Endothelial cell of umbilical vein (primary cell): Measurements from ENCODE around the gene SCO2. TPM values are rescaled to one million over a fixed set of nuclear protein-coding genes. Genes with fewer than 3 reads are reported as not detected.

Experiments used
- BruUV-seq: library from RNA; stranded (reverse); fragments of 400-500 nt; replicated peaks from 2 replicates; lab custom pipeline; 2021; lab: Mats Ljungman, UMichigan
- CTCF ChIA-PET: fragments of 300-600, 350-600 bp; sonication (Branson Sonifier 250); formaldehyde crosslinking; loops from one replicate; lab custom pipeline; 2021; ENCODE audit warnings: antibody characterized with exemption, inconsistent platforms; lab: Charles Lee
- POLR2A ChIA-PET: fragments of 300-600, 350-600 bp; sonication (Branson Sonifier 250); formaldehyde crosslinking; loops from one replicate; lab custom pipeline; 2021; ENCODE audit warnings: antibody characterized with exemption, inconsistent platforms; lab: Charles Lee
- DNase-seq: peaks from one replicate; pipeline ENCODE4 v3.0.0-alpha.2; 2011; ENCODE audit warnings: low read depth, low spot score
- FAIRE-seq: peaks from 2 replicates; lab custom pipeline; 2011; peaks lifted over from hg19 to GRCh38; lab: Jason Lieb, UNC
- H2AFZ ChIP-seq: 2 replicates; pipeline ENCODE4 v1.6.0; 2012; ENCODE audit warnings: low read depth, low read length, control low read depth, inconsistent platforms
- H3K27ac ChIP-seq: 2 replicates; pipeline ENCODE4 v1.5.1; 2011; ENCODE audit warnings: low read depth, mild to moderate bottlenecking, control low read depth, low read length, moderate library complexity; ENCODE audit not compliant: insufficient read depth
- H3K27me3 ChIP-seq, 2 experiments: 2 replicates each; pipeline versions ENCODE4 v1.6.0 to v1.6.1; 2011; ENCODE audit warnings: low read length in 2 of 2, mixed read lengths in 1 of 2; ENCODE audit not compliant: control insufficient read depth in 2 of 2, insufficient read depth in 2 of 2
- H3K36me3 ChIP-seq, 2 experiments: 2 replicates in 1 of 2; 3 replicates in 1 of 2; pipeline ENCODE4 v1.5.1; 2011; ENCODE audit warnings: low read length in 2 of 2, mild to moderate bottlenecking in 1 of 2, moderate library complexity in 1 of 2; ENCODE audit not compliant: control insufficient read depth in 2 of 2, insufficient read depth in 2 of 2; ENCODE audit errors: extremely low read depth in 1 of 2
- H3K4me1 ChIP-seq: 3 replicates; pipeline ENCODE4 v1.5.1; 2011; ENCODE audit warnings: mild to moderate bottlenecking, low read length; ENCODE audit not compliant: control insufficient read depth, insufficient read depth; ENCODE audit errors: extremely low read depth
- H3K4me2 ChIP-seq: 2 replicates; pipeline ENCODE4 v1.6.1; 2011; ENCODE audit warnings: low read length, control low read depth, mixed read lengths; ENCODE audit not compliant: insufficient read depth
- H3K4me3 ChIP-seq, 3 experiments: fragments of 200-600 bp in 1 of 3; sonication (generic), shearing (Covaris generic) in 1 of 3; replicated peaks in 1 of 3; 2 replicates each; pipeline ENCODE4 v1.5.1; 2011 to 2016; ENCODE audit warnings: control low read depth in 3 of 3, low read length in 3 of 3, mild to moderate bottlenecking in 2 of 3, inconsistent platforms in 1 of 3, low read depth in 1 of 3, moderate library complexity in 1 of 3; ENCODE audit not compliant: insufficient read depth in 1 of 3
- H3K79me2 ChIP-seq: 2 replicates; pipeline ENCODE4 v1.6.0; 2012; ENCODE audit warnings: low read length, inconsistent platforms; ENCODE audit not compliant: control insufficient read depth, insufficient read depth
- H3K9ac ChIP-seq: replicated peaks from 2 replicates; pipeline ENCODE3; 2011; ENCODE audit warnings: low read length, control low read depth; ENCODE audit not compliant: insufficient read depth; ENCODE audit errors: extremely low read depth
- H3K9me1 ChIP-seq: replicated peaks from 3 replicates; pipeline ENCODE4 v1.6.0; 2011; ENCODE audit warnings: mild to moderate bottlenecking, low read length; ENCODE audit not compliant: control insufficient read depth, insufficient read depth; ENCODE audit errors: extremely low read depth
- H3K9me3 ChIP-seq: replicated peaks from 2 replicates; pipeline ENCODE4 v1.5.1; 2012; ENCODE audit warnings: low read length, inconsistent platforms; ENCODE audit not compliant: control insufficient read depth, insufficient read depth
- H4K20me1 ChIP-seq: replicated peaks from 2 replicates; pipeline ENCODE3; 2011; ENCODE audit warnings: mild to moderate bottlenecking, low read length; ENCODE audit not compliant: control insufficient read depth, insufficient read depth; ENCODE audit errors: extremely low read depth
- EZH2 ChIP-seq: IDR thresholded peaks from 2 replicates; pipeline ENCODE4 v1.6.1; 2012; ENCODE audit warnings: borderline replicate concordance, low read depth, mild to moderate bottlenecking, moderate library complexity, low read length, inconsistent platforms; ENCODE audit not compliant: severe bottlenecking
- FOS ChIP-seq: IDR thresholded peaks from 2 replicates; pipeline ENCODE4 v1.6.1; 2011; ENCODE audit warnings: mild to moderate bottlenecking, low read length, moderate library complexity, borderline replicate concordance; ENCODE audit not compliant: insufficient read depth
- GATA2 ChIP-seq: IDR thresholded peaks from 2 replicates; pipeline ENCODE4 v1.7.0; 2011; ENCODE audit warnings: low read depth, mild to moderate bottlenecking, moderate library complexity, mixed read lengths, low read length; ENCODE audit not compliant: insufficient read length, insufficient read depth
- JUN ChIP-seq: IDR thresholded peaks from 2 replicates; pipeline ENCODE4 v1.6.1; 2011; ENCODE audit warnings: borderline replicate concordance, low read depth; ENCODE audit not compliant: insufficient read length, insufficient read depth
- MYC ChIP-seq: IDR thresholded peaks from one replicate; pipeline ENCODE4 v1.6.1; 2011; ENCODE audit warnings: mild to moderate bottlenecking, low read depth, low read length
- POLR2A ChIP-seq: IDR thresholded peaks from 2 replicates; pipeline ENCODE4 v1.6.1; 2012; ENCODE audit warnings: low read depth, mild to moderate bottlenecking, control low read depth, low read length
- POLR2AphosphoS5 ChIP-seq: IDR thresholded peaks from 2 replicates; pipeline ENCODE4 v1.6.1; 2012; ENCODE audit warnings: low read depth, mild to moderate bottlenecking, control low read depth, low read length, moderate library complexity; ENCODE audit not compliant: insufficient read depth
- dilution Hi-C: fragments of 300-500 bp; cut with MboI; formaldehyde crosslinking; loops from one replicate; pipeline ENCODE4 v1.15.0; 2019; ENCODE audit warnings: low sequenced_read_pairs; ENCODE audit not compliant: extremely low pct_ligation_motif_present
- intact Hi-C: fragments of 100-400 bp; cut with micrococcal nuclease; formaldehyde crosslinking; loops from one replicate; pipeline ENCODE4 v1.10.0; 2022
- polyA plus RNA-seq, 4 experiments: library from polyadenylated mRNA; depleted of rRNA in 3 of 4; stranded (reverse) in 3 of 4; unstranded in 1 of 4; fragments of >200 nt; gene quantifications; 2 replicates each; pipeline versions ENCODE4 v1.2.1 to v1.2.3, GENCODE V29; 2011 to 2012; ENCODE audit warnings: missing spikeins in 1 of 4
- total RNA-seq: library from RNA; stranded (reverse); gene quantifications from 2 replicates; pipeline ENCODE4 v1.2.3, GENCODE V29; 2021
- TF ChIP-seq, protein P1 (sequence below), 2 donors: IDR thresholded peaks; 1 replicate in 1 of 2; 2 replicates in 1 of 2; pipeline ENCODE4 v1.5.1; 2011; ENCODE audit warnings: low read length in 2 of 2, mild to moderate bottlenecking in 2 of 2, moderate library complexity in 2 of 2, control low read depth in 1 of 2, inconsistent platforms in 1 of 2, low read depth in 1 of 2; ENCODE audit not compliant: insufficient read depth in 1 of 2; ENCODE audit errors: extremely low read depth in 1 of 2
- TF ChIP-seq, protein P2 (sequence below): IDR thresholded peaks from 2 replicates; pipeline ENCODE4 v1.6.1; 2011; ENCODE audit not compliant: insufficient read depth, insufficient read length

The SCO2 gene
- total and polyA plus RNA-seq, 2 donors (not counting 3 experiments of a cell fraction or from before 2014, with no cell fraction given): 3.5 to 3.7 TPM

DNA sequence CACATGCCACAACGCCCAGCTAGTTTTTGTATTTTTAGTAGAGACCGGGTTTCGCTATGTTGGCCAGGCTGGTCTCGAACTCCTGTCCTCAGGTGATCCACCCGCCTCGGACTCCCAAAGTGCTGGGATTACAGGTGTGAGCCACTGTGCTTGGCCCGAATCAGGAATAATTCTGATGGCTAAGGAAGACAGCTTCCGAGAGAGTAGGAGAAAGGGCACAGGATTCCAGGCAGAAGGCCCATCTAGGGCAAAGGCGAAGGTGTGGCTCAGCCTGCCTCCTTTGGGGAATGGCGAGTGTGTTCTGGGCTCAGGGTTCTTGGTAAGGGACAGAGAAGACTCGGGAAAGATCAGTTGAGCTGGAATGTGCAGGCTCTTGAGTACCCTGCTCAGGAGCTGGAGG is 38.9 kb upstream of the SCO2 start:
- POLR2A ChIA-PET: no interaction called here
- intact Hi-C loops: no loop called here
- BruUV-seq: no TSS peak

More for the DNA sequence above, 38.9 kb upstream of the SCO2 start:
- Histone ChIP-seq H3K79me2 (no peaks in the 10 kb centered on the region), H3K27ac (no peak overlapping the region), H2AFZ (no peak overlapping the region), H3K4me3 (no peak overlapping the region), H4K20me1 (no peaks in the 10 kb centered on the region), H3K27me3 (peaks cover 6 to 11% of the 10 kb centered on the region in 2 experiments), H3K9me1 (no peaks in the 10 kb centered on the region), H3K9me3 (no peaks in the 10 kb centered on the region), H3K36me3 (no peaks in the 10 kb centered on the region), H3K4me2 (no peak overlapping the region), H3K4me1 (peaks cover 5% of the 10 kb centered on the region), H3K9ac (no peak overlapping the region)
- TF ChIP-seq MYC (no peak), EZH2 (no peak), POLR2A (no peak), POLR2AphosphoS5 (no peak), FOS (no peak), JUN (no peak), GATA2 (no peak)
- TF ChIP-seq, protein P1, sequence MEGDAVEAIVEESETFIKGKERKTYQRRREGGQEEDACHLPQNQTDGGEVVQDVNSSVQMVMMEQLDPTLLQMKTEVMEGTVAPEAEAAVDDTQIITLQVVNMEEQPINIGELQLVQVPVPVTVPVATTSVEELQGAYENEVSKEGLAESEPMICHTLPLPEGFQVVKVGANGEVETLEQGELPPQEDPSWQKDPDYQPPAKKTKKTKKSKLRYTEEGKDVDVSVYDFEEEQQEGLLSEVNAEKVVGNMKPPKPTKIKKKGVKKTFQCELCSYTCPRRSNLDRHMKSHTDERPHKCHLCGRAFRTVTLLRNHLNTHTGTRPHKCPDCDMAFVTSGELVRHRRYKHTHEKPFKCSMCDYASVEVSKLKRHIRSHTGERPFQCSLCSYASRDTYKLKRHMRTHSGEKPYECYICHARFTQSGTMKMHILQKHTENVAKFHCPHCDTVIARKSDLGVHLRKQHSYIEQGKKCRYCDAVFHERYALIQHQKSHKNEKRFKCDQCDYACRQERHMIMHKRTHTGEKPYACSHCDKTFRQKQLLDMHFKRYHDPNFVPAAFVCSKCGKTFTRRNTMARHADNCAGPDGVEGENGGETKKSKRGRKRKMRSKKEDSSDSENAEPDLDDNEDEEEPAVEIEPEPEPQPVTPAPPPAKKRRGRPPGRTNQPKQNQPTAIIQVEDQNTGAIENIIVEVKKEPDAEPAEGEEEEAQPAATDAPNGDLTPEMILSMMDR (IDR thresholded peaks at IDR 0.05; ENCODE audit: extremely low read depth in 1 of 2, insufficient read depth in 1 of 2, low read depth in 1 of 2, low read length in 2 of 2): no peak
- TF ChIP-seq, protein P2, sequence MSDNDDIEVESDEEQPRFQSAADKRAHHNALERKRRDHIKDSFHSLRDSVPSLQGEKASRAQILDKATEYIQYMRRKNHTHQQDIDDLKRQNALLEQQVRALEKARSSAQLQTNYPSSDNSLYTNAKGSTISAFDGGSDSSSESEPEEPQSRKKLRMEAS: no peak
- DNase-seq (no peak), FAIRE-seq (no peak)
- dilution Hi-C loops: no loop called here
- CTCF ChIA-PET: interaction anchor here (0.8 to 2.6 kb wide), 9 partner anchors 11 to 62 kb away, joined by 3 to 15 read pairs (median 5); partner anchors contain the start of gene SCO2
